A204.1 (cell line): ENCODE data around the gene CDH9.

Experiments
- FAIRE-seq: peaks from 2 replicates; lab custom pipeline; 2012; peaks lifted over from hg19 to GRCh38; lab: Jason Lieb, UNC

Gene CDH9

GRCh38 chr5:27038476-27038875 lies at the start of gene CDH9:
CDH9 (minus strand) TSS chr5:27038586; CDS start chr5:26988333, 50,253 bp downstream.
- no peak for FAIRE-seq

GRCh38 chr5:27087747-27088146 lies 49.4 kb upstream of the CDH9 start:
- no peak for FAIRE-seq

GRCh38 chr5:27083449-27084415 lies 45.3 kb upstream of the CDH9 start:
- no peak for FAIRE-seq

- FAIRE-seq, result no peak
Observed at GRCh38 chr5:27080147-27080546, 41.8 kb upstream of the CDH9 start.

GRCh38 chr5:27062451-27062850 lies 24.1 kb upstream of the CDH9 start:
- no peak for FAIRE-seq

GRCh38 chr5:27048510-27048909 lies 10.1 kb upstream of the CDH9 start:
- no peak for FAIRE-seq

GRCh38 chr5:27041372-27041771 lies 3.0 kb upstream of the CDH9 start:
- FAIRE-seq, result no peak

- FAIRE-seq, result no peak
Observed at GRCh38 chr5:27034565-27034964, 3.8 kb downstream of the CDH9 start.

- peak; percentile 55 for FAIRE-seq
Observed at GRCh38 chr5:27026801-27027200, 11.6 kb downstream of the CDH9 start.

GRCh38 chr5:27026063-27026462 lies 12.3 kb downstream of the CDH9 start:
- peak; percentile 34 for FAIRE-seq

- no peak for FAIRE-seq
Observed at GRCh38 chr5:27021471-27021870, 16.9 kb downstream of the CDH9 start.

GRCh38 chr5:27020973-27021372 lies 17.4 kb downstream of the CDH9 start:
- peak; percentile 94 for FAIRE-seq

- FAIRE-seq, result no peak
Observed at GRCh38 chr5:27015758-27016157, 22.6 kb downstream of the CDH9 start.

GRCh38 chr5:27011274-27011673 lies 27.1 kb downstream of the CDH9 start:
- no peak for FAIRE-seq

- no peak for FAIRE-seq
Observed at GRCh38 chr5:27010646-27011045, 27.7 kb downstream of the CDH9 start.

GRCh38 chr5:27009540-27009915 lies 28.9 kb downstream of the CDH9 start:
- FAIRE-seq, result no peak

GRCh38 chr5:27008604-27009539 lies 29.5 kb downstream of the CDH9 start:
- FAIRE-seq, result no peak

- FAIRE-seq, result no peak
Observed at GRCh38 chr5:27007121-27007520, 31.3 kb downstream of the CDH9 start.

- FAIRE-seq, result no peak
Observed at GRCh38 chr5:26986985-26987384, 51.4 kb downstream of the CDH9 start.

- FAIRE-seq, result no peak
Observed at GRCh38 chr5:26981750-26982149, 56.6 kb downstream of the CDH9 start.

GRCh38 chr5:26959290-26959689 lies 79.1 kb downstream of the CDH9 start:
- FAIRE-seq, result no peak

GRCh38 chr5:26955161-26955560 lies 83.2 kb downstream of the CDH9 start:
- FAIRE-seq, result no peak

GRCh38 chr5:26948921-26949320 lies 89.5 kb downstream of the CDH9 start:
- no peak for FAIRE-seq
